DND-41 (cell line): ENCODE data around the gene ACOX3.
A peak's percentile ranks its signal among the peaks of the same experiment; 100 is the strongest.

Experiments used
- ATAC-seq: fragments of 200-7000 bp; cut with Tn5 transposase; 3 replicates; pipeline ENCODE4 v1.9.1; 2021; ENCODE audit warnings: low read depth; ENCODE audit not compliant: insufficient read depth
- DNase-seq: peaks from one replicate; pipeline ENCODE4 v3.0.0-alpha.2; 2020
- H2AFZ ChIP-seq: 2 replicates; pipeline ENCODE4 v1.6.0; 2012; ENCODE audit warnings: low read depth, low read length
- H3K27ac ChIP-seq: 2 replicates; pipeline ENCODE4 v1.5.1; 2012; ENCODE audit warnings: low read length, inconsistent platforms
- H3K27me3 ChIP-seq: fragments of 200-600 bp; sonication (generic); 2 replicates; pipeline ENCODE4 v1.6.0; 2012; ENCODE audit warnings: low read length, mild to moderate bottlenecking, inconsistent platforms; ENCODE audit not compliant: insufficient read depth, poor library complexity
- H3K36me3 ChIP-seq: 2 replicates; pipeline ENCODE4 v1.5.1; 2012; ENCODE audit warnings: low read length, inconsistent platforms; ENCODE audit not compliant: insufficient read depth
- H3K4me1 ChIP-seq: 2 replicates; pipeline ENCODE4 v1.5.1; 2012; ENCODE audit warnings: mild to moderate bottlenecking, low read length; ENCODE audit not compliant: insufficient read depth
- H3K4me2 ChIP-seq: 2 replicates; pipeline ENCODE4 v1.6.0; 2012; ENCODE audit warnings: mild to moderate bottlenecking, moderate library complexity, low read length, inconsistent platforms; ENCODE audit not compliant: insufficient read depth
- H3K4me3 ChIP-seq, 2 experiments: fragments of 200-600 bp in 1 of 2; shearing (Covaris generic) in 1 of 2; 2 replicates each; pipeline ENCODE4 v1.5.1; 2012 to 2016; ENCODE audit warnings: inconsistent platforms in 2 of 2, low read length in 2 of 2, mild to moderate bottlenecking in 2 of 2, low read depth in 1 of 2, moderate library complexity in 1 of 2
- H3K79me2 ChIP-seq: 2 replicates; pipeline ENCODE4 v1.6.0; 2012; ENCODE audit warnings: low read length, inconsistent platforms; ENCODE audit not compliant: insufficient read depth
- H3K9ac ChIP-seq: 2 replicates; pipeline ENCODE4 v1.6.0; 2012; ENCODE audit warnings: low read depth, mild to moderate bottlenecking, inconsistent platforms, low read length, moderate library complexity
- H3K9me3 ChIP-seq: 2 replicates; pipeline ENCODE4 v1.5.1; 2012; ENCODE audit warnings: low read length, moderate library complexity, mild to moderate bottlenecking, inconsistent platforms; ENCODE audit not compliant: insufficient read depth, severe bottlenecking
- H4K20me1 ChIP-seq: 2 replicates; pipeline ENCODE4 v1.6.0; 2012; ENCODE audit warnings: low read length; ENCODE audit not compliant: insufficient read depth
- CTCF ChIP-seq: IDR thresholded peaks from 2 replicates; pipeline ENCODE4 v1.5.1; 2012; ENCODE audit warnings: borderline replicate concordance, low read length, moderate library complexity, mild to moderate bottlenecking; ENCODE audit not compliant: poor library complexity, severe bottlenecking; ENCODE audit errors: extremely low read depth
- EZH2 ChIP-seq: IDR thresholded peaks from 3 replicates; pipeline ENCODE4 v1.6.1; 2012; ENCODE audit warnings: borderline replicate concordance, low read depth, mild to moderate bottlenecking, moderate library complexity, low read length, inconsistent platforms; ENCODE audit not compliant: severe bottlenecking

Gene ACOX3

GRCh38 chr4:8409264-8410065 lies 31.1 kb downstream of the ACOX3 start:
- no peaks in the 10 kb centered on the region for H3K4me1 ChIP-seq
- TF ChIP-seq EZH2 (no peak), CTCF (no peak)
- ATAC-seq (peak; percentile 90), DNase-seq (peak; percentile 77)
- H3K9ac ChIP-seq = no peak overlapping the region
- H3K36me3 ChIP-seq = peaks cover 27% of the 10 kb centered on the region
- no peak overlapping the region for H3K4me2 ChIP-seq
- H3K9me3 ChIP-seq = no peaks in the 10 kb centered on the region
- H3K27me3 ChIP-seq = no peaks in the 10 kb centered on the region
- H3K27ac ChIP-seq = no peak overlapping the region
- H4K20me1 ChIP-seq = peaks cover 7% of the 10 kb centered on the region; the same call in 1 of the 2 replicates
- no peak overlapping the region for H3K4me3 ChIP-seq
- no peaks in the 10 kb centered on the region for H3K79me2 ChIP-seq
- H2AFZ ChIP-seq = no peak overlapping the region

- Histone ChIP-seq H2AFZ (no peak overlapping the region), H3K9me3 (no peaks in the 10 kb centered on the region), H3K4me1 (no peaks in the 10 kb centered on the region), H3K36me3 (peaks cover 16% of the 10 kb centered on the region), H3K79me2 (no peaks in the 10 kb centered on the region), H3K4me2 (no peak overlapping the region), H3K9ac (no peak overlapping the region), H3K27me3 (no peaks in the 10 kb centered on the region), H3K4me3 (no peak overlapping the region), H4K20me1 (0 out of 2 replicates have a peak, but pooled peaks cover 1% of the 10 kb centered on the region), H3K27ac (no peak overlapping the region)
- ATAC-seq = no peak
- TF ChIP-seq EZH2 = no peak
- no peak for TF ChIP-seq CTCF
- DNase-seq = no peak
Observed at GRCh38 chr4:8407756-8408155, 32.8 kb downstream of the ACOX3 start.

GRCh38 chr4:8407316-8407715 lies 33.2 kb downstream of the ACOX3 start:
- peaks cover 19% of the 10 kb centered on the region for H3K36me3 ChIP-seq
- H3K4me1 ChIP-seq = no peaks in the 10 kb centered on the region
- H3K9me3 ChIP-seq = no peaks in the 10 kb centered on the region
- no peaks in the 10 kb centered on the region for H3K27me3 ChIP-seq
- TF ChIP-seq EZH2 = no peak
- TF ChIP-seq CTCF = no peak
- no peaks in the 10 kb centered on the region for H3K79me2 ChIP-seq
- no peak overlapping the region for H3K9ac ChIP-seq
- H3K4me3 ChIP-seq = no peak overlapping the region
- H3K27ac ChIP-seq = no peak overlapping the region
- H3K4me2 ChIP-seq = no peak overlapping the region
- no peaks in the 10 kb centered on the region for H4K20me1 ChIP-seq
- ATAC-seq = no peak
- no peak overlapping the region for H2AFZ ChIP-seq
- DNase-seq = no peak
